NCI-H2081 treated with DMSO at 0.1 percent for 48 hours (cell line): ENCODE results near the gene MGRN1.

Source experiments
- DNase-seq: peaks from one replicate; lab custom pipeline; 2025; lab: John Stamatoyannopoulos, UW

MGRN1 gene

GRCh38 chr16:4675864-4676786 is 51.5 kb downstream of the MGRN1 start:
- no peak for DNase-seq

GRCh38 chr16:4676831-4677230 is 52.2 kb downstream of the MGRN1 start:
- no peak for DNase-seq

- no peak for DNase-seq
These were observed 52.8 kb downstream of the MGRN1 start for GRCh38 chr16:4677390-4677789.

GRCh38 chr16:4677994-4678393 is 53.4 kb downstream of the MGRN1 start:
- no peak for DNase-seq

GRCh38 chr16:4678596-4678995 is 54.0 kb downstream of the MGRN1 start:
- no peak for DNase-seq

GRCh38 chr16:4679156-4679849 is 54.7 kb downstream of the MGRN1 start:
- DNase-seq, result no peak

- DNase-seq, result no peak
These were observed 55.4 kb downstream of the MGRN1 start for GRCh38 chr16:4679850-4680636.

- DNase-seq, result no peak
These were observed 56.2 kb downstream of the MGRN1 start for GRCh38 chr16:4680673-4681470.

- no peak for DNase-seq
These were observed 57.0 kb downstream of the MGRN1 start for GRCh38 chr16:4681471-4682083.

- DNase-seq, result no peak
These were observed 57.5 kb downstream of the MGRN1 start for GRCh38 chr16:4682084-4682591.

- DNase-seq, result no peak
These were observed 58.1 kb downstream of the MGRN1 start for GRCh38 chr16:4682616-4683254.

- DNase-seq, result no peak
These were observed 58.8 kb downstream of the MGRN1 start for GRCh38 chr16:4683255-4684057.

GRCh38 chr16:4684058-4684715 is 59.6 kb downstream of the MGRN1 start:
- no peak for DNase-seq

GRCh38 chr16:4684763-4685162 is 60.1 kb downstream of the MGRN1 start:
- DNase-seq, result no peak

- DNase-seq, result no peak
These were observed 60.7 kb downstream of the MGRN1 start for GRCh38 chr16:4685292-4685691.

- no peak for DNase-seq
These were observed 61.3 kb downstream of the MGRN1 start for GRCh38 chr16:4685776-4686496.

GRCh38 chr16:4686497-4687210 is 62.0 kb downstream of the MGRN1 start:
- no peak for DNase-seq

- no peak for DNase-seq
These were observed 62.8 kb downstream of the MGRN1 start for GRCh38 chr16:4687416-4687815.
